Fibroblast of pulmonary artery (primary cell): Measurements from ENCODE around the gene NRROS.

Source experiments
- DNase-seq: peaks from one replicate; pipeline ENCODE4 v3.0.0-alpha.2; 2010; ENCODE audit warnings: low read depth
- H3K4me3 ChIP-seq: replicated peaks from 2 replicates; pipeline ENCODE4 v1.5.1; 2011; ENCODE audit warnings: low read depth, mild to moderate bottlenecking, control low read depth, low read length, moderate library complexity
- TF ChIP-seq, protein P1 (sequence below): IDR thresholded peaks from 2 replicates; pipeline ENCODE4 v1.5.1; 2011; ENCODE audit warnings: mild to moderate bottlenecking, control low read depth, low read length, inconsistent platforms; ENCODE audit errors: missing control alignments

NRROS gene

DNA sequence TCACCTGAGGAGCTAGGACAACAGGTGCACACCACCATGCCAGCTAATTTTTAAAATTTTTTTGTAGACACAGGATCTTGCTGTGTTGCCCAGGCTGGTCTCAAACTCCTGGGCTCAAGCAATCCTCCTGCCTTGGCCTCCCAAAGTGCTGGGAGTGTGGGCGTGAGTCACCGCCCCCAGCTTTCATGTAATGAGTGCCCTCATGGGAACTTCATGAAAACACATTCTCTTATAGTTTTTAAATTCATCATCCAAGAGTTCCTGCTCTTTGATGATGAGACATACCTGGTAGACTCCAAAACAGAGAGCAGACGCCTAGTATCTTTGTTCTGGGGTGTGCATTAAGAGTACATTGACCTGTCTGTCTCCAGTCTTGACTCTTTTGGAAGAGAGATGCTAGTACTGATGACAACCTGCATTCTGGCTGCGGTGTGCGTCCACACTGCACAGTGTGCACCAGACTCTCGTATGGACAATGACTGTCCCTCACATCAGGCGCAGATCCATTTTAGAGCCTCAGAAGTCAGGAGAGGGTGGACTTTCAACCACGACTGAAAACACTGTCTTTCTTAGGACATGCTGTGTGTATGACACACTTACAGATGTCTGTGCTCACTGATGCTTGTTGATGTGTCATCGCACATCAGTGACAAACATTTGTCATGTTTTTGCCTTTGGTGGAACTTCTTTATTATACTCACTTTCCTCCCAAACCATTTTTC lies 2.0 kb downstream of the NRROS start:
- DNase-seq = no peak
- TF ChIP-seq, protein P1, sequence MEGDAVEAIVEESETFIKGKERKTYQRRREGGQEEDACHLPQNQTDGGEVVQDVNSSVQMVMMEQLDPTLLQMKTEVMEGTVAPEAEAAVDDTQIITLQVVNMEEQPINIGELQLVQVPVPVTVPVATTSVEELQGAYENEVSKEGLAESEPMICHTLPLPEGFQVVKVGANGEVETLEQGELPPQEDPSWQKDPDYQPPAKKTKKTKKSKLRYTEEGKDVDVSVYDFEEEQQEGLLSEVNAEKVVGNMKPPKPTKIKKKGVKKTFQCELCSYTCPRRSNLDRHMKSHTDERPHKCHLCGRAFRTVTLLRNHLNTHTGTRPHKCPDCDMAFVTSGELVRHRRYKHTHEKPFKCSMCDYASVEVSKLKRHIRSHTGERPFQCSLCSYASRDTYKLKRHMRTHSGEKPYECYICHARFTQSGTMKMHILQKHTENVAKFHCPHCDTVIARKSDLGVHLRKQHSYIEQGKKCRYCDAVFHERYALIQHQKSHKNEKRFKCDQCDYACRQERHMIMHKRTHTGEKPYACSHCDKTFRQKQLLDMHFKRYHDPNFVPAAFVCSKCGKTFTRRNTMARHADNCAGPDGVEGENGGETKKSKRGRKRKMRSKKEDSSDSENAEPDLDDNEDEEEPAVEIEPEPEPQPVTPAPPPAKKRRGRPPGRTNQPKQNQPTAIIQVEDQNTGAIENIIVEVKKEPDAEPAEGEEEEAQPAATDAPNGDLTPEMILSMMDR = no peak
- H3K4me3 ChIP-seq = no peak overlapping the region

DNA sequence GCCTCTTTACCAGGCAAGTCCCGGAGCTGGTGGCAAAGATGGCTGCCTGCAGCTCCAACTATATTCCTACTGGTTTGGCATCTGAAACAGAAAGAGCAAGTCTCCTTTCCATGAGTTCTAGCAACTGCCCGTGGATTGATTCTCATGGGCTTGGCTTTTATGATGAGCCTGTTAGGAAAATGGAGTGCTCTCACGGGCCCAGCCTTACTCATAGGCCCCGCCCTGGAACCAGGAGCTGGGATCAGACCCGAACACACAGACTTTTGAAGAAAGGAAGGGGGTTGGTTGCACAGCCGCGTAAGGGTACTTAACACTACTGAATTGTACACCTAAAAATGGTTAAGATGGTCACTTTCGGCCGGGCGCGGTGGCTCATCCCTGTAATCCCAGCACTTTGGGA lies 2.9 kb downstream of the NRROS start:
- TF ChIP-seq, protein P1 = no peak
- DNase-seq = no peak
- no peak overlapping the region for H3K4me3 ChIP-seq

DNA sequence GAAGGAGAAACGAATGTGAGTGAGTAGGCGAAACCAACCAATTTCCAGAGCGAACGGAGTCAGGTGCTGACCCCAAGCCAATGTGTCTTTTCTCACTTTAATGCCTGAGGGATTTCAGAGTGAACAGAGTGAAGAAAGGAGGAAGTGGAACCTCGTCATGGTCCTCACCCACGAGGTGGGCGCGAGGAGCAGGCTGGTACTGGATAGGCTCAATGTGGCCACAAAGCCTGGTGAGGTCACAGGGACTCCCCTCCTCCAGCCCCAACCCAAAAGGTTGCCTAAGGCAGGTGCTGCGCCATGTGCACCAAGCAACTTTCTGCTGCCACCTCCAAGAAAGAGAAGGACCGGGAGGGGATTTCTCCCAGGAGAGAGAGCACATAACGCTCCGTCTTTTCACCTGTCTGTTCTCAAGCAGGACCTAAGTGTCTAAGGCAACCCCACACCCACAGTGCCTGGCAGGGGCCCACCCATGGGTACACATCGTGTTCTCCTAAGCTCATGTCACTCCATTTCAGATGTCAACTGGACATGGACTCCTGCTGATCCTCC lies 3.8 kb downstream of the NRROS start:
- DNase-seq = no peak
- H3K4me3 ChIP-seq = no peak overlapping the region
- TF ChIP-seq, protein P1 = no peak

DNA sequence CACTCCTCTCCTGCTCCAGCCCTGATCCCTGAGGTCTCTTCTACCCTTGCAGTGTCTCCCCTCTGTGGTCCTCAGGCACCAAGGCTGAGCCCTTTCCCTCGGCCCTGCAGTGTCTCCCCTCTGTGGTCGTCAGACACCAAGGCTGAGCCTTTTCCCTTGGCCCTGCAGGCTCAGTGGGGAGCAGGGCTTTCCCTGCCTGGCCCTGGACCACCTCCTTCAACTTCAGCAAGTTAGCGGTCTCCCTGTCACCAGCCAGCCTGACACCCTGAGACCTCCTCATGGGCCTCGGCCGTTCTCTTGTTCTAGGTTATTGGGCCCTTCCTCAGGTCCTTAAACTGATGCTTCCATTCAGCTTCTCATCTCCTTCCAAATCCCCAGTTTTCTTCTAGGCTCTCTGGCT lies 4.3 kb downstream of the NRROS start:
- no peak for DNase-seq
- TF ChIP-seq, protein P1 = no peak
- no peak overlapping the region for H3K4me3 ChIP-seq

DNA sequence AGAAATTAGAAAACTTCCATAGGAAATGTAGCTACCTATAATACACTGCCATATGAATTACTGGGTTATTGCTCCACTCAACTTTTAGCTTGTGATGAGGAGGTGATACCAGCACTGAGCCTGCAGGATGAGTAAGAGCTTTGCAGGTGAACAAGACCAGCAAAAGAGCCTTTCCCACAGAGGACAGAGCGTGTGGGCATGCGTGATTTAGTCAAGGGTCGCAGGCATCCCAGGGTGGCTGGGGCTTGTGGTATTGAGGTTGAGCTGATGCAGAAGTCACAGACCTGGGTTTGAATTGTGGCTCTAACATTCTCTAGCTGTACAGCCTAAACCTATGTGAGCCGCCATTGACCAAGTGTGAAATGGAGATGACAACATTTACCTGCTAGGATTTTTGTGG lies 5.6 kb downstream of the NRROS start:
- no peak overlapping the region for H3K4me3 ChIP-seq
- DNase-seq = no peak
- TF ChIP-seq, protein P1 = no peak

DNA sequence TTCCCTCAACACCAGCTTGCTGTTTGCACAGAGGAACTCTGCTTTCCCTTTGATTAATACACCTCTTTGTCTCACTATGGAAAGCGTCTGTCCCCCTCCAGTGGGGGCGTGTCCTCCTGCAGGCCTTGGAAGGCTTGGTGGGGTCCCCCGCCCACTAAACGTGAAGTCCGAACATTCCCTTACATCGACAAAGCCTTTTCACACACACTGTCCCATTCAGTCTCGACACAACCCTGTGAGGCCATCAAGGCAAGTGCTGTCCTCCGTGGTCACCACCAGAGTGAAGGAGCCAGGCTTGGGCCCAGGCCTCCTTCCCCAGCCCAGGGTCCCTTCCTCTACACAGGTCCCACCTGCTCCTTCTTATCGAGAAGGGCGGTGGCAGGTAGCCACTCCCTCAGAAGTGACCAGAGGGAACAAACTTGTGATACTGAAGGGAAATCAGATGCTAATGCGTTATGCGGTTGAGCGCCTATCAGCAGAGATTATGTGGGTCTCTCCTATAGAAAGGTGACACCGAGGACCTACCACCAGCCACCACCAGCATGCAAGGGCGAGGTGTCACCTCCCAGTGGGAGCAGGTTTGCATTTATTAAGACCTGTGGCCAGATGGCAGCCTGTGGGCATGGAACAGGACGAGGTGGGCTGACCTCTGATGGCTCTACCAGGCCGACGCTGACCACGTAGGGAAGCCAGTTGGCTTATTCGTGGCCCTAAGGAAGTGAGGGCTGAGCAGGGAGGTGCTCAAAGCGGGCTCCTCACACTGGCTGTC lies 6.6 kb downstream of the NRROS start:
- TF ChIP-seq, protein P1 = no peak
- DNase-seq = no peak
- H3K4me3 ChIP-seq = no peak overlapping the region
